ENCODE measurements around the gene ATP8A2. TPM values are rescaled to one million over a fixed set of nuclear protein-coding genes. Genes with fewer than 3 reads are reported as not detected.

Gene ATP8A2
- total RNA-seq, 1 experiment from 2014 or later, result 5.2 TPM

- TF ChIP-seq CTCF (IDR thresholded peaks at IDR 0.05), result no peak
- no peak for TF ChIP-seq SMAD3 (CRISPR knock-in tag; IDR thresholded peaks at IDR 0.05; ENCODE audit: borderline replicate concordance)
- no peak for TF ChIP-seq JUN (CRISPR knock-in tag; IDR thresholded peaks at IDR 0.05)
- no peak for TF ChIP-seq ATF1 (CRISPR knock-in tag; IDR thresholded peaks at IDR 0.05)
- TF ChIP-seq ZNF423 (CRISPR knock-in tag; IDR thresholded peaks at IDR 0.05), result no peak
- no peak for TF ChIP-seq ERG (CRISPR knock-in tag; IDR thresholded peaks at IDR 0.05)
- no peak for TF ChIP-seq SMAD4 (CRISPR knock-in tag; IDR thresholded peaks at IDR 0.05)
- TF ChIP-seq JAZF1 (CRISPR knock-in tag; IDR thresholded peaks at IDR 0.05), result no peak
These were observed 561.7 kb downstream of the ATP8A2 start (continued) for GRCh38 chr13:25933520-25933919.

- no peak for TF ChIP-seq ZNF532 (CRISPR knock-in tag; IDR thresholded peaks at IDR 0.05; ENCODE audit: borderline replicate concordance)
- no peak for TF ChIP-seq FOXP1 (CRISPR knock-in tag; IDR thresholded peaks at IDR 0.05; ENCODE audit: borderline replicate concordance)
- TF ChIP-seq PREB (CRISPR knock-in tag; IDR thresholded peaks at IDR 0.05; ENCODE audit: borderline replicate concordance), result no peak
- no peak overlapping the region for H3K4me3 Mint-ChIP-seq
- no peaks in the 10 kb centered on the region for H3K36me3 Mint-ChIP-seq
- CTCF ChIA-PET, result no interaction called here
- H3K9me3 Mint-ChIP-seq, result peaks cover 1% of the 10 kb centered on the region
- POLR2A ChIA-PET, result no interaction called here
- peaks cover 10% of the 10 kb centered on the region; the same call in 1 of the 2 replicates for H3K27me3 Mint-ChIP-seq (ENCODE audit: low read depth)
- DNase-seq (ENCODE audit: low spot score) (no peak), ATAC-seq (no peak)
- H3K4me1 Mint-ChIP-seq, result peaks cover 27% of the 10 kb centered on the region
- no peak overlapping the region for H3K27ac Mint-ChIP-seq
These were observed 562.4 kb downstream of the ATP8A2 start for GRCh38 chr13:25934127-25934526.

- Mint-ChIP-seq H3K36me3 (no peaks in the 10 kb centered on the region), H3K27ac (no peak overlapping the region), H3K4me1 (peaks cover 21% of the 10 kb centered on the region), H3K27me3 (ENCODE audit: low read depth) (peaks cover 10% of the 10 kb centered on the region), H3K4me3 (no peak overlapping the region), H3K9me3 (peaks cover 10% of the 10 kb centered on the region)
- DNase-seq (ENCODE audit: low spot score) (no peak), ATAC-seq (no peak)
- CTCF ChIA-PET, result no interaction called here
- POLR2A ChIA-PET, result no interaction called here
- TF ChIP-seq TEAD4 (CRISPR knock-in tag; IDR thresholded peaks at IDR 0.05) (no peak), ATF2 (CRISPR knock-in tag; IDR thresholded peaks at IDR 0.05; ENCODE audit: borderline replicate concordance, low read depth) (no peak), ESRRA (CRISPR knock-in tag; IDR thresholded peaks at IDR 0.05; ENCODE audit: borderline replicate concordance) (no peak), RELA (CRISPR knock-in tag; IDR thresholded peaks at IDR 0.05; ENCODE audit: borderline replicate concordance) (no peak), CREM (CRISPR knock-in tag; IDR thresholded peaks at IDR 0.05) (no peak), ZNF317 (CRISPR knock-in tag; IDR thresholded peaks at IDR 0.05; ENCODE audit: borderline replicate concordance, low read depth) (no peak), ZBTB43 (CRISPR knock-in tag; IDR thresholded peaks at IDR 0.05) (no peak), SP1 (CRISPR knock-in tag; conservative IDR thresholded peaks at IDR 0.05) (no peak), FOXJ3 (CRISPR knock-in tag; IDR thresholded peaks at IDR 0.05; ENCODE audit: borderline replicate concordance) (no peak), ELF4 (CRISPR knock-in tag; IDR thresholded peaks at IDR 0.05; ENCODE audit: low read depth) (no peak), MXD4 (CRISPR knock-in tag; IDR thresholded peaks at IDR 0.05; ENCODE audit: borderline replicate concordance) (no peak)
These were observed 568.4 kb downstream of the ATP8A2 start for GRCh38 chr13:25939961-25940687.

All from WTC11 (cell line).